H9 (cell line): ENCODE results near the gene NLRP1. TPM values are rescaled to one million over a fixed set of nuclear protein-coding genes. Genes with fewer than 3 reads are reported as not detected.

Experiments
- DNase-seq: peaks from one replicate; pipeline ENCODE4 v3.0.0-alpha.2; 2017
- H2AFZ ChIP-seq: one replicate; pipeline ENCODE4 v1.6.1; 2013; ENCODE audit warnings: mild to moderate bottlenecking, low read length, control low read depth, moderate library complexity
- H2AK5ac ChIP-seq: 2 replicates; pipeline ENCODE4 v1.6.1; 2013; ENCODE audit warnings: low read length, control low read depth, mixed read lengths; ENCODE audit not compliant: insufficient read length
- H2BK120ac ChIP-seq: one replicate; pipeline ENCODE4 v1.6.1; 2013; ENCODE audit warnings: low read depth, mild to moderate bottlenecking, low read length, control low read depth, inconsistent platforms; ENCODE audit not compliant: poor library complexity, severe bottlenecking
- H2BK12ac ChIP-seq: 2 replicates; pipeline ENCODE4 v1.6.1; 2013; ENCODE audit warnings: low read length, control low read depth, mixed read lengths, low read depth; ENCODE audit not compliant: insufficient read length
- H2BK15ac ChIP-seq: 2 replicates; pipeline ENCODE4 v1.6.1; 2013; ENCODE audit warnings: low read depth, low read length, control low read depth
- H2BK20ac ChIP-seq: one replicate; pipeline ENCODE4 v1.6.1; 2013; ENCODE audit warnings: low read depth, mild to moderate bottlenecking, low read length, control low read depth, inconsistent platforms; ENCODE audit not compliant: poor library complexity, severe bottlenecking
- H2BK5ac ChIP-seq: 2 replicates; pipeline ENCODE4 v1.6.1; 2013; ENCODE audit warnings: low read length, control low read depth, mixed read lengths; ENCODE audit not compliant: insufficient read length
- H3K14ac ChIP-seq: 2 replicates; pipeline ENCODE4 v1.6.1; 2013; ENCODE audit warnings: low read length, control low read depth; ENCODE audit not compliant: insufficient read depth
- H3K18ac ChIP-seq: 2 replicates; pipeline ENCODE4 v1.6.1; 2013; ENCODE audit warnings: low read depth, mild to moderate bottlenecking, mixed read lengths, low read length, control low read depth; ENCODE audit not compliant: insufficient read length
- H3K23ac ChIP-seq: 2 replicates; pipeline ENCODE4 v1.6.1; 2013; ENCODE audit warnings: low read length, control low read depth, mixed read lengths, low read depth; ENCODE audit not compliant: insufficient read length
- H3K23me2 ChIP-seq: 2 replicates; pipeline ENCODE4 v1.6.1; 2013; ENCODE audit warnings: low read depth, mild to moderate bottlenecking, mixed read lengths, low read length, control low read depth; ENCODE audit not compliant: insufficient read length, poor library complexity, severe bottlenecking
- H3K27ac ChIP-seq: 2 replicates; pipeline ENCODE4 v1.5.1; 2013; ENCODE audit warnings: low read length, control low read depth, mixed read lengths, low read depth; ENCODE audit not compliant: insufficient read length
- H3K27me3 ChIP-seq: 2 replicates; pipeline ENCODE4 v1.6.1; 2013; ENCODE audit warnings: low read length, control low read depth, inconsistent platforms; ENCODE audit not compliant: insufficient read depth
- H3K4ac ChIP-seq: 2 replicates; pipeline ENCODE4 v1.6.1; 2013; ENCODE audit warnings: low read depth, mild to moderate bottlenecking, control low read depth, inconsistent platforms, low read length, moderate library complexity
- H3K4me1 ChIP-seq: 2 replicates; pipeline ENCODE4 v1.6.1; 2013; ENCODE audit warnings: low read length, control low read depth, inconsistent platforms; ENCODE audit not compliant: insufficient read depth
- H3K4me2 ChIP-seq: 2 replicates; pipeline ENCODE4 v1.6.1; 2013; ENCODE audit warnings: low read length, control low read depth, mixed read lengths; ENCODE audit not compliant: insufficient read length, insufficient read depth
- H3K56ac ChIP-seq: 2 replicates; pipeline ENCODE4 v1.6.1; 2013; ENCODE audit warnings: low read depth, mild to moderate bottlenecking, mixed read lengths, low read length, control low read depth; ENCODE audit not compliant: insufficient read length
- H3K79me1 ChIP-seq: 2 replicates; pipeline ENCODE4 v1.6.1; 2013; ENCODE audit warnings: low read depth, mild to moderate bottlenecking, moderate library complexity, low read length, control low read depth, inconsistent platforms; ENCODE audit not compliant: insufficient read depth, poor library complexity, severe bottlenecking
- H3K79me2 ChIP-seq: 2 replicates; pipeline ENCODE4 v1.6.1; 2013; ENCODE audit warnings: low read length, control low read depth, inconsistent platforms; ENCODE audit not compliant: insufficient read depth
- H3K9ac ChIP-seq: 2 replicates; pipeline ENCODE4 v1.6.1; 2013; ENCODE audit warnings: low read length, control low read depth, mixed read lengths; ENCODE audit not compliant: insufficient read length; ENCODE audit errors: extremely low read depth
- H3K9me3 ChIP-seq: one replicate; pipeline ENCODE4 v1.6.1; 2013; ENCODE audit warnings: low read depth, low read length, inconsistent platforms; ENCODE audit not compliant: control insufficient read depth
- H3T11ph ChIP-seq: one replicate; pipeline ENCODE4 v1.6.1; 2013; ENCODE audit warnings: mild to moderate bottlenecking, low read length, control low read depth, inconsistent platforms
- H4K20me1 ChIP-seq: one replicate; pipeline ENCODE4 v1.6.1; 2013; ENCODE audit not compliant: control insufficient read depth, insufficient read length, insufficient read depth
- H4K5ac ChIP-seq: 2 replicates; pipeline ENCODE4 v1.6.1; 2013; ENCODE audit warnings: low read depth, mild to moderate bottlenecking, mixed read lengths, low read length, control low read depth; ENCODE audit not compliant: insufficient read length
- H4K8ac ChIP-seq: replicated peaks from 2 replicates; pipeline ENCODE4 v1.6.1; 2013; ENCODE audit warnings: low read length, control low read depth, mixed read lengths, low read depth; ENCODE audit not compliant: insufficient read length
- H4K91ac ChIP-seq: 2 replicates; pipeline ENCODE4 v1.6.1; 2013; ENCODE audit warnings: low read depth, mild to moderate bottlenecking, moderate library complexity, mixed read lengths, low read length, control low read depth; ENCODE audit not compliant: insufficient read length
- H3K27ac Mint-ChIP-seq, 3 experiments: 2 replicates in 2 of 3; 3 replicates in 1 of 3; pipeline ENCODE4 v1.8.0; 2020 to 2021; ENCODE audit warnings: mixed read lengths in 3 of 3, mild to moderate bottlenecking in 1 of 3, moderate library complexity in 1 of 3
- H3K27me3 Mint-ChIP-seq: 2 replicates; pipeline ENCODE4 v1.8.0; 2021; ENCODE audit warnings: low read depth, mild to moderate bottlenecking, moderate library complexity, mixed read lengths
- H3K36me3 Mint-ChIP-seq, 3 experiments: 2 replicates in 2 of 3; 3 replicates in 1 of 3; pipeline ENCODE4 v1.8.0; 2020 to 2021; ENCODE audit warnings: low read depth in 3 of 3, mixed read lengths in 3 of 3; ENCODE audit not compliant: insufficient read depth in 1 of 3
- H3K4me1 Mint-ChIP-seq, 2 experiments: 2 replicates each; pipeline ENCODE4 v1.8.0; 2020; ENCODE audit warnings: mixed read lengths in 2 of 2
- H3K4me3 Mint-ChIP-seq, 2 experiments: 2 replicates in 1 of 2; 3 replicates in 1 of 2; pipeline ENCODE4 v1.8.0; 2020 to 2021; ENCODE audit warnings: mild to moderate bottlenecking in 2 of 2, mixed read lengths in 2 of 2, moderate library complexity in 1 of 2
- H3K9me3 Mint-ChIP-seq, 2 experiments: 2 replicates in 1 of 2; 3 replicates in 1 of 2; pipeline ENCODE4 v1.8.0; 2020; ENCODE audit warnings: mild to moderate bottlenecking in 2 of 2, mixed read lengths in 2 of 2, moderate library complexity in 1 of 2
- WGBS: extraction: QIAGEN DNeasy Blood & Tissue Kit; methylation state at CpG from one replicate; pipeline ENCODE4 v1.1.7; 2013; ENCODE audit warnings: missing lambda C conversion rate, low lambda C conversion rate, mixed read lengths; ENCODE audit not compliant: insufficient read length; ENCODE audit errors: extremely low coverage; 5-methylcytosine and 5-hydroxymethylcytosine counted together
- total RNA-seq: library from RNA; stranded (reverse); gene quantifications from 2 replicates; pipeline ENCODE4 v1.2.1, GENCODE V29; 2021
- TF ChIP-seq, protein P1 (sequence below): fragments of 200-600 bp; sonication (generic); conservative IDR thresholded peaks from 3 replicates; pipeline ENCODE4 v1.8.0; 2021; ENCODE audit warnings: antibody characterized with exemption, mild to moderate bottlenecking

NLRP1 gene
- total RNA-seq, 1 experiment from 2014 or later, result 12.1 TPM

DNA sequence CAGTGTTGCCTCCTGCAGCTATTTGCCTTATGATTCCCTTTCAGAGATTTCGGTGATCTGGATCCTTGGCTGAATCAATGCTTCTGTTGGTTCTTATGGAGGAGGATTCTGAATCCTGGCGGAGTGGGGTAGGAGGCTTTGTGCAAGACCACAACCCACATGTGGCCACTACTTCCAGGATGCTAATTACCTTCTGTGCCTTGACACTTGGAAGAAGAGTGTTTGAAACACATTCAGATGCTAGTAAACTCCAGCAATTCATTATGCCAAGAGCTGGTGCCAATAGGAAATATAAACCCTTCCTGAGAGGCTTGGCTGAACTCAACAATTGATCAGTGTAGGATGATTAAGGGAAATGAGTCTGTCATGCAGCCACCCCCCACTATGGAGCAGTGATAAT lies 12.1 kb upstream of the NLRP1 start:
- Histone ChIP-seq H3K9me3 (no peaks in the 10 kb centered on the region), H2AFZ (no peak overlapping the region), H2BK12ac (no peak overlapping the region), H3K27me3 (no peaks in the 10 kb centered on the region), H2BK20ac (no peak overlapping the region), H3K79me1 (no peaks in the 10 kb centered on the region), H3K4me2 (no peak overlapping the region), H3K56ac (no peak overlapping the region), H3T11ph (no peak overlapping the region), H3K18ac (no peak overlapping the region), H2AK5ac (no peak overlapping the region), H3K4ac (no peak overlapping the region), H3K14ac (no peak overlapping the region), H4K20me1 (no peaks in the 10 kb centered on the region), H2BK5ac (no peak overlapping the region), H4K8ac (no peak overlapping the region), H4K5ac (no peak overlapping the region), H2BK120ac (no peak overlapping the region), H3K9ac (no peak overlapping the region), H3K4me1 (no peaks in the 10 kb centered on the region), H3K79me2 (no peaks in the 10 kb centered on the region), H3K27ac (no peak overlapping the region), H4K91ac (no peak overlapping the region), H2BK15ac (no peak overlapping the region), H3K23ac (no peak overlapping the region), H3K23me2 (no peaks in the 10 kb centered on the region)
- H3K36me3 Mint-ChIP-seq, result no peaks in the 10 kb centered on the region
- H3K4me1 Mint-ChIP-seq, result peaks cover 6 to 11% of the 10 kb centered on the region in 2 experiments; a peak in 3 of 4 replicates
- TF ChIP-seq, protein P1, sequence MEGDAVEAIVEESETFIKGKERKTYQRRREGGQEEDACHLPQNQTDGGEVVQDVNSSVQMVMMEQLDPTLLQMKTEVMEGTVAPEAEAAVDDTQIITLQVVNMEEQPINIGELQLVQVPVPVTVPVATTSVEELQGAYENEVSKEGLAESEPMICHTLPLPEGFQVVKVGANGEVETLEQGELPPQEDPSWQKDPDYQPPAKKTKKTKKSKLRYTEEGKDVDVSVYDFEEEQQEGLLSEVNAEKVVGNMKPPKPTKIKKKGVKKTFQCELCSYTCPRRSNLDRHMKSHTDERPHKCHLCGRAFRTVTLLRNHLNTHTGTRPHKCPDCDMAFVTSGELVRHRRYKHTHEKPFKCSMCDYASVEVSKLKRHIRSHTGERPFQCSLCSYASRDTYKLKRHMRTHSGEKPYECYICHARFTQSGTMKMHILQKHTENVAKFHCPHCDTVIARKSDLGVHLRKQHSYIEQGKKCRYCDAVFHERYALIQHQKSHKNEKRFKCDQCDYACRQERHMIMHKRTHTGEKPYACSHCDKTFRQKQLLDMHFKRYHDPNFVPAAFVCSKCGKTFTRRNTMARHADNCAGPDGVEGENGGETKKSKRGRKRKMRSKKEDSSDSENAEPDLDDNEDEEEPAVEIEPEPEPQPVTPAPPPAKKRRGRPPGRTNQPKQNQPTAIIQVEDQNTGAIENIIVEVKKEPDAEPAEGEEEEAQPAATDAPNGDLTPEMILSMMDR, result no peak
- DNase-seq, result no peak
- peaks cover 12% of the 10 kb centered on the region for H3K27me3 Mint-ChIP-seq
- no CpG with 5 or more reads among the region's 2 CpGs for WGBS
- H3K4me3 Mint-ChIP-seq, result no peak overlapping the region
- no peaks in the 10 kb centered on the region for H3K9me3 Mint-ChIP-seq
- no peak overlapping the region; a peak in 1 of 7 replicates for H3K27ac Mint-ChIP-seq
